PC-9 (cell line): ENCODE results near the gene IFITM1.

Experiments used
- CTCF ChIP-seq: fragments of 200-600 bp; sonication (generic); conservative IDR thresholded peaks from 2 replicates; pipeline ENCODE4 v1.6.1; 2017; ENCODE audit warnings: mixed run types, antibody characterized with exemption, mild to moderate bottlenecking, moderate library complexity
- EZH2 ChIP-seq: fragments of 200-600 bp; sonication (generic); IDR thresholded peaks from 2 replicates; pipeline ENCODE4 v1.8.0; 2017; ENCODE audit warnings: antibody characterized with exemption, low read depth

DNA sequence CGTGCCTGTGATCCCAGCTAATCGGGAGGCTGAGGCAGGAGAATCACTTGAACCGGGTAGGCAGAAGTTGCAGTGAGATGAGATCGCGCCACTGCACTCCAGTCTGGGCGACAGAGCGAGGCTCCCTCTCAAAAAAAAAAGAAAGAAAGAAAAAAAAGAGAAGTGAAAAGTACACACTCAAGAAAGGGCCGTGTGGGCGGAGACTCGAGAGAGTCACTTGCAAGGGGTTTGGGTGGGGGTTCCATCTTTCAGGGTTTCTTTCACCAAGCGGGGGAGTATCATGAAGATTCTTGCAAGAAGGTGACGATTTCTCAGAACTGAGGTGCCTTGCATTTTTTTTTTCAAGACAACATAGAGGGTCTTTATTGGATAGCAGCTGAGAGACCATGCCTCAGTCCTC is 10.5 kb upstream of the IFITM1 start:
- TF ChIP-seq EZH2 (no peak), CTCF (no peak)
